ENCODE results near the gene MAP2K3.
"Not testable (repeated sequence)": the region's sequence is repeated elsewhere in the genome, so short reads cannot be mapped to it uniquely, and the experiment has no call there.

Gene MAP2K3

DNA sequence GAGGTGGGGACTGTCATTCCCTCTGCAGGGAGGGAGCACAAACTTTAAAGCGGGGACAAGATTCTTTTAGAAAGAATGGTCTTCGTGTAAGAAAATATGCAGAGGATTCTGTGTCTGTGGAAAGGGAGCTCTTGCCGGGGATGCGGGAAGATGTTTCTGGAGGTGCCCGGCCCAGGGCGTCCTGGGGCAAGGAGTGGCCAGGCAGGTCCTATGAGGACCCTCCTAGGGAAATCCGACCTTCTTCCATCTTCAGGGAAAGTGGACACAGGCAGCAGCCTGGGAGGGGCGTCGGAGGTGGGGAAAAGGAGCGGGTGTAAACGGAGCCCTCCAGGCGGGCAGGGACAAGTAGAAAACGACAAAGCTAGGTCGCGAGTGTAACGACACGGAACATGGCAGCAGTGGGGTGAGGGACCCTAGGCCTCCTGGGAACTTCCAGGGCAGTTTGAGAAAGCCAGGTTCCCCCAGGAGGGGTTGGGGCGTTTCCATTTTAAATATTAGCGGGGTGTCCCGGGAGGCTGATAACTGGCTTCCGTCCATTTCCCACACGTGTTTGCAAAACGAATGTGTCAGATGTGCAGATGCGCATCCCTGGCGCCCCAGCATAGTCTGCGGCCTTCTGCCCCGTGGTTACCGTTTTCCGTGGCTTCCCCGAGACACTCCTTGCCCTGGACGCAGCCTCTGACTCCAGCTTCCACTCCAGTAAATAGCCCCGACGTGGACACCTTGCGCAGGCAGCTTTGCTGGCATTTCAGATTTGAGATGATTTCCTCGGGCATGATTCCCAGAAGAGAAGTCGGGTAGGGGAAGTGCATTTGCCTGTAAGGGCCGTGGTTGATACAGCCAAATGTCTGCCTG is 39.0 kb downstream of the MAP2K3 start:
- H2BK120ac ChIP-seq (ENCODE audit: low read depth, low read length); H3K9me3 ChIP-seq (replicated peaks in 1 of 2; ENCODE audit: control insufficient read depth in 2 of 2, insufficient read depth in 1 of 2, low read depth in 1 of 2, low read length in 2 of 2); H3K27ac ChIP-seq (replicated peaks; ENCODE audit: low read length); H4K91ac ChIP-seq (ENCODE audit: low read depth, low read length, poor library complexity); H3K4ac ChIP-seq (ENCODE audit: low read length); H3K4me1 ChIP-seq (ENCODE audit: control insufficient read depth in 2 of 2, insufficient read depth in 1 of 2, low read depth in 1 of 2, low read length in 2 of 2); H3K14ac ChIP-seq (ENCODE audit: low read length); H2BK15ac ChIP-seq (ENCODE audit: low read length); H3K79me1 ChIP-seq (ENCODE audit: low read depth, low read length); H4K8ac ChIP-seq (ENCODE audit: low read depth, low read length); DNase-seq (ENCODE audit: low spot score); H3K9ac ChIP-seq (ENCODE audit: low read depth, low read length, poor library complexity); H3K18ac ChIP-seq (ENCODE audit: low read length); H2BK12ac ChIP-seq (ENCODE audit: low read length); H2BK5ac ChIP-seq (ENCODE audit: low read length); H3K23ac ChIP-seq (ENCODE audit: low read depth, low read length, poor library complexity); H3K36me3 ChIP-seq (replicated peaks in 1 of 2; ENCODE audit: control insufficient read depth in 2 of 2, insufficient read depth in 2 of 2, low read length in 2 of 2): not testable (repeated sequence)
- Histone ChIP-seq H3K4me3 (ENCODE audit: low read length in 2 of 2) (peak overlapping the region; percentile 17 to 55), H2AFZ (ENCODE audit: low read length) (peak overlapping the region; percentile 75), H2AK5ac (ENCODE audit: low read depth, low read length) (peak overlapping the region; percentile 5), H3K27me3 (ENCODE audit: control insufficient read depth in 3 of 3, insufficient read depth in 3 of 3, low read depth in 1 of 3, low read length in 3 of 3) (peaks cover 0 to 20% (median 7%) of the 10 kb centered on the region in 3 experiments), H3K4me2 (ENCODE audit: insufficient read depth, low read length, poor library complexity, severe bottlenecking) (peak overlapping the region; percentile 54)
- no CpG with 5 or more reads among the region's 37 CpGs for WGBS, 2 donors (ENCODE audit: extremely low coverage in 2 of 2, insufficient read length in 2 of 2, insufficient replicate concordance in 1 of 2)

DNA sequence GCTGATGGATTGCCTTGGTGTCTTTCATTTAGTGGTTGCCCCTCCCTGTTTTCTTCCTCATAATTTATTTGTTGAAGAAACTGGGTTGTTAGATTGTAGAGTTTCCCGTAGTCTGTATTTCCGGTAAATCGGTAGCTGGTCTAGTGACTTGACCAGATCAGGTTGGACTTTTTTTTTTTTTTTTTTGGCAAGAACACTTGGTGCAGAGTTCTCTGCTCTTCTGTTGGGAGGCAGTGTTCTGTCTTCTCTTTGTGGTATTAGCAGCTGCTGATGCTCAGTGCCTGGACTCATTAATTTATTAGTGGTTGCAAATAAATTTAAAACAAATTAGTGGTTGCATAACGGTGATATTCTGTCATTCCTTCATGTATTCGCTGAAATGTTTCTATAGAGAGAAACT is 40.2 kb downstream of the MAP2K3 start:
- H3K79me1 ChIP-seq (ENCODE audit: low read depth, low read length); H3K36me3 ChIP-seq (replicated peaks in 1 of 2; ENCODE audit: control insufficient read depth in 2 of 2, insufficient read depth in 2 of 2, low read length in 2 of 2); DNase-seq (ENCODE audit: low spot score); H2BK120ac ChIP-seq (ENCODE audit: low read depth, low read length); H3K4ac ChIP-seq (ENCODE audit: low read length); H4K91ac ChIP-seq (ENCODE audit: low read depth, low read length, poor library complexity); H2BK5ac ChIP-seq (ENCODE audit: low read length); H3K4me2 ChIP-seq (ENCODE audit: insufficient read depth, low read length, poor library complexity, severe bottlenecking); H3K4me3 ChIP-seq (ENCODE audit: low read length in 2 of 2); H3K9me3 ChIP-seq (replicated peaks in 1 of 2; ENCODE audit: control insufficient read depth in 2 of 2, insufficient read depth in 1 of 2, low read depth in 1 of 2, low read length in 2 of 2); H2BK15ac ChIP-seq (ENCODE audit: low read length); H3K9ac ChIP-seq (ENCODE audit: low read depth, low read length, poor library complexity); H3K14ac ChIP-seq (ENCODE audit: low read length); H2AFZ ChIP-seq (ENCODE audit: low read length); H3K27ac ChIP-seq (replicated peaks; ENCODE audit: low read length); H2AK5ac ChIP-seq (ENCODE audit: low read depth, low read length); H3K4me1 ChIP-seq (ENCODE audit: control insufficient read depth in 2 of 2, insufficient read depth in 1 of 2, low read depth in 1 of 2, low read length in 2 of 2); H3K18ac ChIP-seq (ENCODE audit: low read length); H3K23ac ChIP-seq (ENCODE audit: low read depth, low read length, poor library complexity); H4K8ac ChIP-seq (ENCODE audit: low read depth, low read length); H2BK12ac ChIP-seq (ENCODE audit: low read length): not testable (repeated sequence)
- H3K27me3 ChIP-seq (ENCODE audit: control insufficient read depth in 3 of 3, insufficient read depth in 3 of 3, low read depth in 1 of 3, low read length in 3 of 3) = peaks cover 0 to 12% (median 5%) of the 10 kb centered on the region in 3 experiments
- no CpG with 5 or more reads among the region's 5 CpGs for WGBS, 2 donors (ENCODE audit: extremely low coverage in 2 of 2, insufficient read length in 2 of 2, insufficient replicate concordance in 1 of 2)

DNA sequence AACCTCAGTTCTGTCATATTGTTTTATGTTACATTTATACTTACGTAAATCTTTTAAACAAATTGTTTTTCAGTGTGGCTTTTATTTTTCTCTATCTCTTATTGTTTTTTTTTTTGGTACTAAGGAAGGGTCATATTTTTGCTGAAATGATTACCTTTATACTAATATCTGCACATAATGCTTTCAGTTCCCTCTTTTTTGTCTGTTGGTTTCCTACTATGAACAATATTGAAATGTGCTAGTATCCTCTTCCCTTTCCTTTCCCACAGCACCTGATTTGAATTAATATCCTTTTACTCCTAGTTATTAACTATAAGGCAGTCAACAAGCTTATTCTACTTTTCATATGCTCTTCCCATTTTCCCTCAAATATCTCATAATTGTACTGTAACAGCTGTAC is 43.4 kb downstream of the MAP2K3 start:
- not testable (repeated sequence) for H2BK15ac ChIP-seq (ENCODE audit: low read length); H4K91ac ChIP-seq (ENCODE audit: low read depth, low read length, poor library complexity); H2BK5ac ChIP-seq (ENCODE audit: low read length); H4K8ac ChIP-seq (ENCODE audit: low read depth, low read length); H2AK5ac ChIP-seq (ENCODE audit: low read depth, low read length); H3K36me3 ChIP-seq (replicated peaks in 1 of 2; ENCODE audit: control insufficient read depth in 2 of 2, insufficient read depth in 2 of 2, low read length in 2 of 2); H3K4me1 ChIP-seq (ENCODE audit: control insufficient read depth in 2 of 2, insufficient read depth in 1 of 2, low read depth in 1 of 2, low read length in 2 of 2); H3K4me2 ChIP-seq (ENCODE audit: insufficient read depth, low read length, poor library complexity, severe bottlenecking); H3K23ac ChIP-seq (ENCODE audit: low read depth, low read length, poor library complexity); H3K4ac ChIP-seq (ENCODE audit: low read length); DNase-seq (ENCODE audit: low spot score); H2AFZ ChIP-seq (ENCODE audit: low read length); H3K18ac ChIP-seq (ENCODE audit: low read length); H2BK120ac ChIP-seq (ENCODE audit: low read depth, low read length); H3K79me1 ChIP-seq (ENCODE audit: low read depth, low read length); H3K9me3 ChIP-seq (replicated peaks in 1 of 2; ENCODE audit: control insufficient read depth in 2 of 2, insufficient read depth in 1 of 2, low read depth in 1 of 2, low read length in 2 of 2); H3K9ac ChIP-seq (ENCODE audit: low read depth, low read length, poor library complexity); H3K27ac ChIP-seq (replicated peaks; ENCODE audit: low read length); H3K14ac ChIP-seq (ENCODE audit: low read length); H3K4me3 ChIP-seq (ENCODE audit: low read length in 2 of 2); H2BK12ac ChIP-seq (ENCODE audit: low read length)
- WGBS, 2 donors (ENCODE audit: extremely low coverage in 2 of 2, insufficient read length in 2 of 2, insufficient replicate concordance in 1 of 2) = no CpG with 5 or more reads among the region's 1 CpG
- peaks cover 0 to 12% (median 5%) of the 10 kb centered on the region in 3 experiments for H3K27me3 ChIP-seq (ENCODE audit: control insufficient read depth in 3 of 3, insufficient read depth in 3 of 3, low read depth in 1 of 3, low read length in 3 of 3)

DNA sequence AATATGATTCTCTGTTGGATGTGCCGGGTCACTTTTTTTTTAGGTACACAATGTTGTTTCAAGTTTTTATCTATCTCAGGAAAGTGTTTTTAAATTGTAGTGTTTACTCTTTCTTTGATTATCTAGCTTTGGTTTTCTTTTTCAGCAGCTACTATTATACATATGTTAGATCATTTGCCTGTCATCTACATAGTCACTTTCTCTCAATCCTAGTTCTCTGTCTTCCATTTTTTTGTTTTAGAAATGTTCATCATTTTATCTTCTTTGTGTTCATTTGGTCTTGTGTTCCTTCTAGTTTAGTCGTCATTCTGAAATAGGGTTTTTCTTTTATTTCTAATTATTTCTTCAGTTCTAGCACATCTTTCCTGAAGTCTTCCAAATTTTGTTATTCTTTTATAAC is 44.3 kb downstream of the MAP2K3 start:
- not testable (repeated sequence) for H2AFZ ChIP-seq (ENCODE audit: low read length); DNase-seq (ENCODE audit: low spot score)
- no CpG with 5 or more reads among the region's 2 CpGs for WGBS, 2 donors (ENCODE audit: extremely low coverage in 2 of 2, insufficient read length in 2 of 2, insufficient replicate concordance in 1 of 2)

More for the DNA sequence above, 44.3 kb downstream of the MAP2K3 start:
- H3K27me3 ChIP-seq (ENCODE audit: control insufficient read depth in 3 of 3, insufficient read depth in 3 of 3, low read depth in 1 of 3, low read length in 3 of 3); H2BK12ac ChIP-seq (ENCODE audit: low read length); H4K8ac ChIP-seq (ENCODE audit: low read depth, low read length); H3K27ac ChIP-seq (replicated peaks; ENCODE audit: low read length); H3K23ac ChIP-seq (ENCODE audit: low read depth, low read length, poor library complexity); H3K4me1 ChIP-seq (ENCODE audit: control insufficient read depth in 2 of 2, insufficient read depth in 1 of 2, low read depth in 1 of 2, low read length in 2 of 2); H3K14ac ChIP-seq (ENCODE audit: low read length); H3K79me1 ChIP-seq (ENCODE audit: low read depth, low read length); H3K4me3 ChIP-seq (ENCODE audit: low read length in 2 of 2); H3K9ac ChIP-seq (ENCODE audit: low read depth, low read length, poor library complexity); H2BK5ac ChIP-seq (ENCODE audit: low read length); H3K9me3 ChIP-seq (replicated peaks in 1 of 2; ENCODE audit: control insufficient read depth in 2 of 2, insufficient read depth in 1 of 2, low read depth in 1 of 2, low read length in 2 of 2); H3K36me3 ChIP-seq (replicated peaks in 1 of 2; ENCODE audit: control insufficient read depth in 2 of 2, insufficient read depth in 2 of 2, low read length in 2 of 2); H4K91ac ChIP-seq (ENCODE audit: low read depth, low read length, poor library complexity); H3K4ac ChIP-seq (ENCODE audit: low read length); H2BK120ac ChIP-seq (ENCODE audit: low read depth, low read length); H2BK15ac ChIP-seq (ENCODE audit: low read length); H3K18ac ChIP-seq (ENCODE audit: low read length); H3K4me2 ChIP-seq (ENCODE audit: insufficient read depth, low read length, poor library complexity, severe bottlenecking); H2AK5ac ChIP-seq (ENCODE audit: low read depth, low read length): not testable (repeated sequence)

Measured in neuronal stem cell (in vitro differentiated cells).